AG04449 (cell line): ENCODE results near the gene SYT3.

Experiments used
- CTCF ChIA-PET: fragments of 350-600 bp; formaldehyde crosslinking; extraction: SDS; loops from one replicate; lab custom pipeline; 2021; ENCODE audit warnings: antibody characterized with exemption; lab: Yijun Ruan, JAX
- POLR2A ChIA-PET: fragments of 400-600, 350-600 bp; formaldehyde crosslinking; extraction: SDS; loops from one replicate; lab custom pipeline; 2020; ENCODE audit warnings: antibody characterized with exemption, inconsistent platforms; lab: Yijun Ruan, JAX
- DNase-seq: peaks from one replicate; pipeline ENCODE4 v3.0.0-alpha.2; 2010; ENCODE audit warnings: low read depth, low spot score
- H3K4me3 ChIP-seq: 2 replicates; pipeline ENCODE4 v1.5.1; 2011; ENCODE audit warnings: low read depth, mild to moderate bottlenecking, control low read depth, low read length
- TF ChIP-seq, protein P1 (sequence below): IDR thresholded peaks from one replicate; pipeline ENCODE4 v1.5.1; 2011; ENCODE audit warnings: mild to moderate bottlenecking, moderate library complexity, low read length, control low read depth, inconsistent platforms; ENCODE audit not compliant: insufficient read depth; ENCODE audit errors: missing control alignments

The SYT3 gene

DNA sequence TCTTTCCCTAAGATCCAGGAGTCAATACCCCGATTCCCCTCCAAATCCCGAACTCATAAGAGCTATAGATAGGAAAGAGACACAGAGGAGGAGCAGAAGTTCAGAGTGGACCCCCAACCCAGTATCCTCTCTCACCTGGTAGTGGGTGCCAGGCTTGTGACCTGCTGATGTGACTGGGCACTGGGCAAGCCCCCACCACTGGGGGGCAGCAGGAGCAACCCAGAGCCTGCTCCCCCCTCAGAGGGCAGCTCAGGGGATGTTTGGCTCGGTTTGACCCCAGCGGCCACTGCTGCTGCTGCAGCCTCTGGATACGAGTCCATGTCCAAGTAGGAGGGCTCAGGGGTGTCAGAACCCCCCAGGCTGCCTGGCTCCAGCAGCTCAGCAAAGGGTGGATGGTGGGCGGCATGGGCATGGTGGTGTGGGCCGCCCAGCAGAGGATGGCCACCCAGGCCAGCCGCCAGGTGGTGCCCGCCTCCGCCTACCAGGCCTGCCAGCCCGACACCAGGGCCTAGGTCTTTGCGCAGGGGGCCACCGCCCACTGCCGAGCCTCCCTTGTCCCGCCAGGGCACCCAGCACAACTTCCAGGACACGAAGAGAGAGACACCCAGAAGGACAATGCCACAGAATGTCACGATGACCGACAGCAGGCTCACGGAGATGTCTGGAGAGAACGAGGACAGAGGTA, 7.4 kb downstream of the SYT3 start:
- no peak for DNase-seq
- CTCF ChIA-PET: no interaction called here
- H3K4me3 ChIP-seq: no peak overlapping the region
- POLR2A ChIA-PET: no interaction called here
- TF ChIP-seq, protein P1, sequence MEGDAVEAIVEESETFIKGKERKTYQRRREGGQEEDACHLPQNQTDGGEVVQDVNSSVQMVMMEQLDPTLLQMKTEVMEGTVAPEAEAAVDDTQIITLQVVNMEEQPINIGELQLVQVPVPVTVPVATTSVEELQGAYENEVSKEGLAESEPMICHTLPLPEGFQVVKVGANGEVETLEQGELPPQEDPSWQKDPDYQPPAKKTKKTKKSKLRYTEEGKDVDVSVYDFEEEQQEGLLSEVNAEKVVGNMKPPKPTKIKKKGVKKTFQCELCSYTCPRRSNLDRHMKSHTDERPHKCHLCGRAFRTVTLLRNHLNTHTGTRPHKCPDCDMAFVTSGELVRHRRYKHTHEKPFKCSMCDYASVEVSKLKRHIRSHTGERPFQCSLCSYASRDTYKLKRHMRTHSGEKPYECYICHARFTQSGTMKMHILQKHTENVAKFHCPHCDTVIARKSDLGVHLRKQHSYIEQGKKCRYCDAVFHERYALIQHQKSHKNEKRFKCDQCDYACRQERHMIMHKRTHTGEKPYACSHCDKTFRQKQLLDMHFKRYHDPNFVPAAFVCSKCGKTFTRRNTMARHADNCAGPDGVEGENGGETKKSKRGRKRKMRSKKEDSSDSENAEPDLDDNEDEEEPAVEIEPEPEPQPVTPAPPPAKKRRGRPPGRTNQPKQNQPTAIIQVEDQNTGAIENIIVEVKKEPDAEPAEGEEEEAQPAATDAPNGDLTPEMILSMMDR: no peak

- no peak overlapping the region for H3K4me3 ChIP-seq
- no peak for DNase-seq
- TF ChIP-seq, protein P1: no peak
- CTCF ChIA-PET: no interaction called here
- POLR2A ChIA-PET: no interaction called here
Observed at GRCh38 chr19:50629801-50630200, 9.9 kb downstream of the SYT3 start.

DNA sequence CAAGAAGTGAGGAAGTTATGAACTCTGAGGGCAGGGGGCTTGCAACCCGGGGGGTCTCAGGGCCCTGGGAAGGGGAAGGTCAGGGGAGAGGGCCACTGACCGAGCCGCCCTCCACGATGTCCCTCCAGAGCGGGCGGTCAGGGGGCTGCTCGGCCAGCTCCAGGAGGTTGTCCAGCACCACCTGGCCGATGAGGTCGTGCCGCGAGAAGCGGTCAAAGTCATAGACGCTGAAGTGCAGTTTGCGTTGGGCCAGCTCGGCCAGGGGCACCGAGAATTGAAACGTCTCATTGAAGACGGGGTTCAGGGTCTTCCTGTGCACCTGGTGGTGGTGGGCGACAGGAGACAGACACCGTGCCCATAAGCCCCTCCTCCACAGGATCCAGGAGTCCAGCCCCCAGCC, 10.5 kb downstream of the SYT3 start:
- TF ChIP-seq, protein P1: no peak
- no peak overlapping the region for H3K4me3 ChIP-seq
- no peak for DNase-seq
- CTCF ChIA-PET: no interaction called here
- POLR2A ChIA-PET: interaction anchor here (0.7 kb wide), 1 partner anchor 260 kb away, joined by 4 read pairs; no protein-coding TSS in a partner anchor

GRCh38 chr19:50628551-50628950, 11.1 kb downstream of the SYT3 start:
- CTCF ChIA-PET: no interaction called here

GRCh38 chr19:50628146-50628545, 11.5 kb downstream of the SYT3 start:
- POLR2A ChIA-PET: no interaction called here
- TF ChIP-seq, protein P1: no peak
- H3K4me3 ChIP-seq: no peak overlapping the region
- no peak for DNase-seq
- CTCF ChIA-PET: no interaction called here

More at GRCh38 chr19:50628551-50628950, 11.1 kb downstream of the SYT3 start:
- no peak for DNase-seq
- TF ChIP-seq, protein P1: no peak
- POLR2A ChIA-PET: interaction anchor here (0.7 kb wide), 1 partner anchor 259 kb away, joined by 4 read pairs; no protein-coding TSS in a partner anchor
- H3K4me3 ChIP-seq: no peak overlapping the region

DNA sequence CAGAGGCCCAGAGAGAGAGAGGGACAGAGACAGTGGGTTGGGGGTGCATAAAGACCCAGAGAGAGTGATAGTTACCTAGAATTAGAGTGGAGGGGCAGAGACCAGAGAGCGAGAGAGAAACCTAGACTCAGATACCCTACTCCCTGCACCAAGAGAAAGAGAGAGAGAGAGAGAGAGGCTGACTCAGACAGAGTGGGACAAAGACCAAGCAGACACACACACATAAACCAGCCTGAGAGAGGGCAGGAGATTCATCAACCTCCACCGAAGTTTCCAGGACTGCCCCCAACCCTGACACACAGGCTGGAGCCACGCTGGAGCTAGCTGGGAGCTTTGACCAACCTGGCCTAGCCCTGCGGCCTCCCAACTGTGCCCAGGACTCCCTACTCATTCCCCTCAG, 12.9 kb downstream of the SYT3 start:
- ChIA-PET CTCF (no interaction called here), POLR2A (no interaction called here)
- no peak for DNase-seq
- TF ChIP-seq, protein P1: no peak
- H3K4me3 ChIP-seq: no peak overlapping the region
